GM13977 (cell line): ENCODE data around the gene MMP15.

Experiments used
- DNase-seq: peaks from one replicate; pipeline ENCODE4 v3.0.0; 2012; ENCODE audit warnings: low spot score
- in situ Hi-C: fragments of 300-500 bp; cut with MboI; formaldehyde crosslinking; loops from one replicate; pipeline ENCODE4 v1.12.0; 2022; ENCODE audit warnings: low sequenced_read_pairs, low pct_unique_long_range_greater_than_20kb, mixed read lengths, inconsistent platforms; ENCODE audit not compliant: unreplicated experiment
- TF ChIP-seq, protein P1 (sequence below): IDR thresholded peaks from 2 replicates; pipeline ENCODE4 v1.5.1; 2012; ENCODE audit warnings: mild to moderate bottlenecking, control low read depth; ENCODE audit not compliant: insufficient read depth; ENCODE audit errors: extremely low read depth, missing control alignments

MMP15 gene

DNA sequence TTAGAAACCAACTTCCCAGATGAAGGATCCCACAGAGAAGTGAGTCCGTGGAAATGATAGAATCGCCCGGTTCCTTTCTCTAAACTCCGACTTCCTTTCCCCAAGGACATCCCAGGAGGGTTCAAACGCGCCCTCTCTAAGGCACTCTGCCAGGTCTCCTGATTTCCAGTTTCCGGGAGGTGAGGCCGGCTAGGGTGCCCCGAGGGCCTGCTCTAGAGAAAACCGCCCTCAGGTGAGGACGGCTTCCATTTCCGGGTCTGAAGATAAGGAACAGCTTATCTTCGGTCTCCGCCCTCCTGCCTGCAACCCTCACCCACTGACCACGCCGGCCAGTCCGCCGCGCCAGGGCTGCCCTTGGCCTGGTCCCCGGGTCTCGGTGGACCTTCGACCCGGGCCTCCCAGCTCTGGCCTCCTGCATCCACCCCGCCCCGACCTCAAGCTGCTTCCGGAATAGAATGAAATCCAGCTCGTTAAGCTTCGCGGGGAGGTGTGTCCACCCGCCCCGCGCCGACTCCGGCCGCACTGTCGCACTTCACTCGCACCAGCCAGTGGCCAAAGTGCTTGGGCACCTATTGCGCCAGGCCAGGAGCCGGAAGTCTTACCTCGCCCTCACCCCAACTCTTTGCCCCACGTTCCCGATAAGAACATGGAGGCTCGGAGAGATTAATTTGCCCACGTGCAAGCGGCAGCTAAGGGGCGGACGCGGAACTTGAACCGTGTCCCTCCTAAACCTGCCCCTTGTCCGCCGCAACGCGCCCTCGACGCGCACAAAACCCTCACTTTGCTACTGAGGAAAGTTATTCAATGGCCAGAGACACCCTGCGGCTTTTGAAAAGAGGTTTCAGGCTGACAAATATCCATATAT lies 836 bp upstream of the MMP15 start:
- TF ChIP-seq, protein P1, sequence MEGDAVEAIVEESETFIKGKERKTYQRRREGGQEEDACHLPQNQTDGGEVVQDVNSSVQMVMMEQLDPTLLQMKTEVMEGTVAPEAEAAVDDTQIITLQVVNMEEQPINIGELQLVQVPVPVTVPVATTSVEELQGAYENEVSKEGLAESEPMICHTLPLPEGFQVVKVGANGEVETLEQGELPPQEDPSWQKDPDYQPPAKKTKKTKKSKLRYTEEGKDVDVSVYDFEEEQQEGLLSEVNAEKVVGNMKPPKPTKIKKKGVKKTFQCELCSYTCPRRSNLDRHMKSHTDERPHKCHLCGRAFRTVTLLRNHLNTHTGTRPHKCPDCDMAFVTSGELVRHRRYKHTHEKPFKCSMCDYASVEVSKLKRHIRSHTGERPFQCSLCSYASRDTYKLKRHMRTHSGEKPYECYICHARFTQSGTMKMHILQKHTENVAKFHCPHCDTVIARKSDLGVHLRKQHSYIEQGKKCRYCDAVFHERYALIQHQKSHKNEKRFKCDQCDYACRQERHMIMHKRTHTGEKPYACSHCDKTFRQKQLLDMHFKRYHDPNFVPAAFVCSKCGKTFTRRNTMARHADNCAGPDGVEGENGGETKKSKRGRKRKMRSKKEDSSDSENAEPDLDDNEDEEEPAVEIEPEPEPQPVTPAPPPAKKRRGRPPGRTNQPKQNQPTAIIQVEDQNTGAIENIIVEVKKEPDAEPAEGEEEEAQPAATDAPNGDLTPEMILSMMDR = no peak
- DNase-seq = no peak
- in situ Hi-C loops = loop anchor here (25.0 kb wide), 1 partner anchor 288 kb away; no protein-coding TSS in a partner anchor

GRCh38 chr16:58026139-58026704 lies 668 bp downstream of the MMP15 start:
- TF ChIP-seq, protein P1 = no peak
- DNase-seq = no peak
- in situ Hi-C loops = no loop called here

- in situ Hi-C loops = no loop called here
- TF ChIP-seq, protein P1 = no peak
Observed at GRCh38 chr16:58026705-58027160, 1.2 kb downstream of the MMP15 start.

DNA sequence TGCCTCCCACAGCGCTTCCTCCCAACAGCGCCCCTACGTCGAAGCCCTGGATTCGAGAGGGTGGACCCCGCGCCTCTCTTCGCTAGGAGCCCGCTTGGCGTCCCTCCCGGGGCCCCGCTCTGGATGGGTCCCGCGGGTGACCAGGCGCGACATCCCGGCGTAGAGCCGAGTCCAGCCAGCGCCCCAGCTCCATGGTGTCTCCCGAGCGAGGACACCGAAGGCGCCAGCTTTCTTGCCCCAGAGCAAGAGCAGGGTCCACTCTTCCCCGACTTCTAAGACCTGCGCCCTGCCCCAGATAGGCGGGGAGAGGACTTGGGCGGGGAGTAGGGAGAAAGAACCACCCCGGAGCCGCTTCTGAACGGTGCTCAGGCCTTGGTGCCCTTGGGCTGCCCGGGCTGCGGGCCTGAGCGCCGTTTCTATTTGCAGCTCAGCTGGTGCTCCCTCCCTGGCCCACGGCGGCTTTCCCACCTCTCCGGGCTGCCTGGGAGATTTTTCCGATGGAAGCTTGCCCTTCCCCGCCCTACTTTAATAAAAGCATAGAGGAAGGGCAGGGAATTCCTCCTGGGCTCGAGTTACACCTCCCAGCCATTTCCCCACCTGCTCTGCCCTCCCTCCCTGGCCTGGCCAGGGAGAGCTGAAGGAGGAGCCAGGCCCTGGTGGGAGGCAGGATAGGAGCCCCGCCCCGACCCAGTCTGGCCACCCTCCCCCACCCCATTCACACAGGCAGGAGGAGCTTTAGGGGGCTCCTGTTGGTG lies 1.8 kb downstream of the MMP15 start:
- TF ChIP-seq, protein P1 = no peak
- DNase-seq = no peak
- in situ Hi-C loops = no loop called here

More at GRCh38 chr16:58026705-58027160, 1.2 kb downstream of the MMP15 start:
- DNase-seq = no peak

DNA sequence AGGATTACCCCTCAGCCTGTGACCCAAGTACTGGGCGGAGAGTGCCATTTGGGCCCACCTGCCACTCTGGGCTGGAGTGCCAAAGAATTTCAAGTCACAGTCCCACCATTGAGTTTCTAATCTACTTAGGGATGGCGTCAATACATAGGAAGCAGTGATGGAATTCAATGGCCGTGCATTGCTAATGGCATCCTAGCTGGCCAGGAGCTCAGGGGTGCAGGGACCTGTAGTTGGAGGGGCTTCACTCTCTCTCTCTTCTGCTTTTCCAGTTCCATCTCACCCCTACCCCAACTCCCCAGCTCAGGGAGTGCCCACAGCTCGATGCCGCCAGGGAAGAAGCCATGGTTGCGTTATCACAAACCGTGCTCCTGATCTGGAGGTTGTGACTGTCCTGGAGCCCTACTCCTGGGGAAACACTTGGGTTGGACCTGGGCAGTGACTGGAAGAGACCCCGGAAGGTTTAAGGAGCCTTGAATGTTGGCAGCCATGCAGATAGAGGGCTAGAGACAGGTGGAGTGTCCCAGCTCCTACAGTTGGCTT lies 2.4 kb downstream of the MMP15 start:
- DNase-seq = no peak
- TF ChIP-seq, protein P1 = no peak
- in situ Hi-C loops = no loop called here

- TF ChIP-seq, protein P1 = no peak
- no peak for DNase-seq
- in situ Hi-C loops = no loop called here
Observed at GRCh38 chr16:58028541-58029070, 3.1 kb downstream of the MMP15 start.
